Kidney (tissue), 14 donors: ENCODE data around the gene CPN2. TPM values are rescaled to one million over a fixed set of nuclear protein-coding genes. Genes with fewer than 3 reads are reported as not detected.
A peak's percentile ranks its signal among the peaks of the same experiment; 100 is the strongest.

Experiments used
- DNase-seq, 5 donors: peaks; one replicate each; pipeline ENCODE4 v3.0.0-alpha.2; 2013 to 2020
- FAIRE-seq: peaks from 2 replicates; lab custom pipeline; 2012; peaks lifted over from hg19 to GRCh38; lab: Jason Lieb, UNC
- H3K27ac ChIP-seq, 2 donors: one replicate each; pipeline ENCODE4 v1.7.0; 2013; ENCODE audit warnings: low read depth in 2 of 2, low read length in 2 of 2, inconsistent platforms in 1 of 2
- H3K27me3 ChIP-seq: one replicate; pipeline ENCODE4 v1.7.1; 2013; ENCODE audit warnings: low read length, inconsistent platforms; ENCODE audit not compliant: control insufficient read depth, insufficient read depth
- H3K36me3 ChIP-seq, 3 donors: one replicate each; pipeline versions ENCODE4 v1.7.0 to v1.7.1; 2013; ENCODE audit warnings: low read length in 3 of 3, control low read depth in 1 of 3, inconsistent platforms in 1 of 3; ENCODE audit not compliant: insufficient read depth in 3 of 3, control insufficient read depth in 2 of 3
- H3K4me1 ChIP-seq, 3 donors: one replicate each; pipeline versions ENCODE4 v1.7.0 to v1.7.1; 2013; ENCODE audit warnings: low read length in 3 of 3, inconsistent platforms in 1 of 3, low read depth in 1 of 3; ENCODE audit not compliant: control insufficient read depth in 2 of 3, insufficient read depth in 2 of 3
- H3K4me3 ChIP-seq, 3 donors: one replicate each; pipeline versions ENCODE4 v1.7.0 to v1.8.1; 2013; ENCODE audit warnings: low read length in 3 of 3, control low read depth in 1 of 3, inconsistent platforms in 1 of 3
- H3K9ac ChIP-seq, 3 donors: one replicate each; pipeline versions ENCODE4 v1.7.0 to v1.7.1; 2013; ENCODE audit warnings: low read length in 3 of 3, control low read depth in 1 of 3, inconsistent platforms in 1 of 3
- H3K9me3 ChIP-seq, 3 donors: one replicate each; pipeline versions ENCODE4 v1.7.0 to v1.7.1; 2013; ENCODE audit warnings: low read length in 3 of 3, control low read depth in 1 of 3, inconsistent platforms in 1 of 3; ENCODE audit not compliant: control insufficient read depth in 2 of 3, insufficient read depth in 1 of 3
- intact Hi-C: fragments of 100-400 bp; cut with DNase I; formaldehyde crosslinking; loops from one replicate; pipeline ENCODE4 v1.11.1; 2022
- polyA plus RNA-seq: library from polyadenylated mRNA; stranded (reverse); fragments of 350-450 nt; fragmentation: Illumina TruSeq; extraction: RNeasy Lipid Tissue Mini Kit (QIAGEN cat#74804); gene quantifications from one replicate; pipeline ENCODE4 v1.2.3, GENCODE V29; 2014; ENCODE audit warnings: low read depth, low replicate concordance; ENCODE audit not compliant: insufficient read depth
- total RNA-seq: library from RNA; stranded (reverse); fragmentation: NEBNext Ultra II Directional; extraction: Animal tissue kit (Norgen Biotek cat#: 25700); gene quantifications from one replicate; pipeline ENCODE4 v1.2.1, GENCODE V29; 2021
- TF ChIP-seq, protein P1 (sequence below): IDR thresholded peaks from 3 replicates; pipeline ENCODE4 v1.5.1; 2012; ENCODE audit warnings: mild to moderate bottlenecking, moderate library complexity, borderline replicate concordance; ENCODE audit not compliant: insufficient read depth; ENCODE audit errors: extremely low read depth
- donor health status: control.
- donor health status: control.
- donor health status: control.
- donor health status: control.
- donor health status: control.
- donor health status: DM: yes; HTN: yes; CAD: no.
- donor health status: Normal renal cell carcinoma (clear cell type).

The CPN2 gene
- total and polyA plus RNA-seq, 2 donors from 2014 or later = 0.72 to 15.8 TPM

DNA sequence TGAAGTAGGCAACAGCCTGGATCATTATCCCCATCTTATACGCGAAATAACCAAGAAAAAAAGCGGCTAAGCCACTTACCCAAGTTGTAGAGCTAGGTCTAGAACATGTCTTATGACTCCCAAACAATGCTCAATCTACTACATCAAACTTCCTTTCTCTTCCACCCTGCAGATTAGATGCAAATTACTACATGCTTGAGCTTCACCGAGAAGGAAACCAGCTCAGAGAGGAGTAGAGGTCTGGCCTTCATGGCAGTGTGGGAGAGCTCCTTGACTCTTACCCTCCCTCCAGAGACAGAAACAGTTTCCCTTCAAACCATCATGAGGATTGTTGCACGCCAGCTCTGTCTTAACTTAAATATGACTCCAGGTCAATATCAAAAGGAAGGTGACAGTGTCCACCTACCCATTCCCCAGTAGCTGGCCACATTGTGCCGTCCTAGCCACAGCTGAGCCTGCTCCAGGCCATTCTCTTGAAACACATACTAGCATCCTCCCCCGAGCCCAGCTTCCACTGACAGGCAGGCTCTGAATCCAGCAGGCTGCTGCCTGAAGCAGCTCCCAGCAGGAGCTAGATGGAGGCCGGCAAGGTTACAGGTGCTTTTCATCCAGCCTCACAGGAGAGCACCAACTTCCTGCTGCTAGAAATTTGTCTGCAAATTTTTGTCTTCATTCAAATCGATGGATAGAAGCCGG, 56.8 kb downstream of the CPN2 start:
- no peak for FAIRE-seq
- DNase-seq = peak in 2 of 5 donors; percentile 61 to 64
- Histone ChIP-seq H3K4me1 (peaks cover 4 to 8% (median 7%) of the 10 kb centered on the region in 3 donors), H3K36me3 (no peaks in the 10 kb centered on the region), H3K9me3 (no peaks in the 10 kb centered on the region), H3K27me3 (no peaks in the 10 kb centered on the region), H3K4me3 (no peak overlapping the region), H3K27ac (no peak overlapping the region), H3K9ac (peak overlapping the region in 1 of 3 donors; percentile 22)
- TF ChIP-seq, protein P1, sequence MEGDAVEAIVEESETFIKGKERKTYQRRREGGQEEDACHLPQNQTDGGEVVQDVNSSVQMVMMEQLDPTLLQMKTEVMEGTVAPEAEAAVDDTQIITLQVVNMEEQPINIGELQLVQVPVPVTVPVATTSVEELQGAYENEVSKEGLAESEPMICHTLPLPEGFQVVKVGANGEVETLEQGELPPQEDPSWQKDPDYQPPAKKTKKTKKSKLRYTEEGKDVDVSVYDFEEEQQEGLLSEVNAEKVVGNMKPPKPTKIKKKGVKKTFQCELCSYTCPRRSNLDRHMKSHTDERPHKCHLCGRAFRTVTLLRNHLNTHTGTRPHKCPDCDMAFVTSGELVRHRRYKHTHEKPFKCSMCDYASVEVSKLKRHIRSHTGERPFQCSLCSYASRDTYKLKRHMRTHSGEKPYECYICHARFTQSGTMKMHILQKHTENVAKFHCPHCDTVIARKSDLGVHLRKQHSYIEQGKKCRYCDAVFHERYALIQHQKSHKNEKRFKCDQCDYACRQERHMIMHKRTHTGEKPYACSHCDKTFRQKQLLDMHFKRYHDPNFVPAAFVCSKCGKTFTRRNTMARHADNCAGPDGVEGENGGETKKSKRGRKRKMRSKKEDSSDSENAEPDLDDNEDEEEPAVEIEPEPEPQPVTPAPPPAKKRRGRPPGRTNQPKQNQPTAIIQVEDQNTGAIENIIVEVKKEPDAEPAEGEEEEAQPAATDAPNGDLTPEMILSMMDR = no peak
- intact Hi-C loops = no loop called here

DNA sequence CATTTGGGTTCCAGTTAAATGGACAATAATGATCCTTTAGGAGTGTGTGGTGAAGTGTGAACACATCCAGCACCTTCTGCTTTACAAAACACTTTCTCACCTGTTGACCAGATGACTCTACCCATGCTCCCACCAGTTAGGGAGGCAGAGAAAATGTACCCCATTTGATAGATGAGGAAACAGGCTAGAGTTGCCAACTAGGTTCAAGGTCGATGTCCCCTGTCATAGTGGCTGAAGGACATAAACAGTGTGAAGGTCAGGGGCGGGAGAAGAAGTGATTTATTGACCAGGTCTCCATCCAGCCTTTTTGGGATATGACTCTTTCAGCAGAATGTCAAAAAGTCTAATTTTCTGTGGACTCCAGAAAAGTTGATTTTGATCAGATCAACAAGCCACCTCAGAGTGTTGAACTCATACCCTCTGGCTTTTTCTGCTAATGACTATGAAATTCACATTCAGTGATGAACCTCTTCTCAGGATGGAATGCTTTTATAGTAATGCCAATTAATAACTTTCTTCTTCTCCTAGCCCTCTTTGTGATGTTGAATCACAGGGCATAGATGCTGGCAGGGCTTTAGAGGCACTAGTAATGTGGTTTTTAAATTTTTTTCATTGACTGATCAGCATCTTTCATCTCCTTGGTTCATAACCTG, 57.5 kb downstream of the CPN2 start:
- Histone ChIP-seq H3K4me1 (peaks cover 4 to 7% (median 4%) of the 10 kb centered on the region in 3 donors), H3K9ac (peak overlapping the region in 1 of 3 donors; percentile 22), H3K27ac (no peak overlapping the region), H3K27me3 (no peaks in the 10 kb centered on the region), H3K4me3 (no peak overlapping the region), H3K9me3 (no peaks in the 10 kb centered on the region), H3K36me3 (no peaks in the 10 kb centered on the region)
- TF ChIP-seq, protein P1 = no peak
- FAIRE-seq = no peak
- DNase-seq = no peak
- intact Hi-C loops = no loop called here

- no peak overlapping the region for H3K27ac ChIP-seq
Measured at GRCh38 chr3:194292331-194292730, 58.8 kb downstream of the CPN2 start.

More at GRCh38 chr3:194292331-194292730, 58.8 kb downstream of the CPN2 start:
- Histone ChIP-seq H3K9ac (no peak overlapping the region), H3K36me3 (no peaks in the 10 kb centered on the region), H3K9me3 (no peaks in the 10 kb centered on the region), H3K27me3 (no peaks in the 10 kb centered on the region), H3K4me1 (peaks cover 1 to 7% (median 4%) of the 10 kb centered on the region in 3 donors), H3K4me3 (no peak overlapping the region)
- TF ChIP-seq, protein P1 = no peak
- DNase-seq (no peak), FAIRE-seq (no peak)
- intact Hi-C loops = no loop called here

Other genes starting within 250 kb of the CPN2 start
- 44.3 TPM for gene HES1, start 215.2 kb downstream of the CPN2 start, total RNA-seq
- 77.4 TPM for gene HES1, start 215.2 kb downstream of the CPN2 start, polyA plus RNA-seq
- gene LRRC15, start 18.4 kb upstream of the CPN2 start, total RNA-seq = 0.63 TPM
- gene LRRC15, start 18.4 kb upstream of the CPN2 start, polyA plus RNA-seq = 0.09 TPM
- 0.22 TPM for gene GP5, start 47.9 kb upstream of the CPN2 start, total RNA-seq
- not detected for gene GP5, start 47.9 kb upstream of the CPN2 start, polyA plus RNA-seq
- gene ATP13A3, start 135.7 kb upstream of the CPN2 start, total RNA-seq = 103 TPM
- gene ATP13A3, start 135.7 kb upstream of the CPN2 start, polyA plus RNA-seq = 15.3 TPM